Measurements from ENCODE around the gene SHROOM1.

GRCh38 chr5:132854301-132854700, 23.9 kb upstream of the SHROOM1 start:
- no peak for TF ChIP-seq EP300 (IDR thresholded peaks at IDR 0.05; ENCODE audit: low read length)
- no peak for TF ChIP-seq MEF2A (IDR thresholded peaks at IDR 0.05; ENCODE audit: control insufficient read depth, low read depth, low read length)
- TF ChIP-seq ZNF239 (CRISPR knock-in tag; IDR thresholded peaks at IDR 0.05) = no peak
- no peak for TF ChIP-seq FOXK1 (CRISPR knock-in tag; IDR thresholded peaks at IDR 0.05; ENCODE audit: borderline replicate concordance)
- TF ChIP-seq ERF (CRISPR knock-in tag; IDR thresholded peaks at IDR 0.05) = no peak
- no peak for TF ChIP-seq POLR2A (conservative IDR thresholded peaks at IDR 0.05)
- no peak for TF ChIP-seq ZNF384 (IDR thresholded peaks at IDR 0.05; ENCODE audit: low read depth, low read length)
- no peak for TF ChIP-seq CTCF (IDR thresholded peaks at IDR 0.05 in 2 of 3, conservative IDR thresholded peaks at IDR 0.05 in 1 of 3; ENCODE audit: insufficient read depth in 2 of 3, low read depth in 1 of 3, low read length in 3 of 3)
- no peak for TF ChIP-seq IRF2 (CRISPR knock-in tag; IDR thresholded peaks at IDR 0.05)
- no peak for TF ChIP-seq ESRRA (IDR thresholded peaks at IDR 0.05; ENCODE audit: borderline replicate concordance, low read depth)
- no peak for TF ChIP-seq TCF3 (CRISPR knock-in tag; IDR thresholded peaks at IDR 0.05)
- no peak for TF ChIP-seq NFYB (IDR thresholded peaks at IDR 0.05; ENCODE audit: extremely low read depth, insufficient read length)
- TF ChIP-seq FOS (IDR thresholded peaks at IDR 0.05; ENCODE audit: extremely low read depth, insufficient read length) = no peak
- TF ChIP-seq TRIM28 (IDR thresholded peaks at IDR 0.05) = no peak

Data from K562 (cell line).